ENCODE results near the gene SNAI1. TPM values are rescaled to one million over a fixed set of nuclear protein-coding genes. Genes with fewer than 3 reads are reported as not detected.
"Not testable (repeated sequence)": the region's sequence is repeated elsewhere in the genome, so short reads cannot be mapped to it uniquely, and the experiment has no call there.

SNAI1 gene
- total RNA-seq, 4 donors from 2014 or later, result 0.53 to 3.3 (median 1.4) TPM

DNA sequence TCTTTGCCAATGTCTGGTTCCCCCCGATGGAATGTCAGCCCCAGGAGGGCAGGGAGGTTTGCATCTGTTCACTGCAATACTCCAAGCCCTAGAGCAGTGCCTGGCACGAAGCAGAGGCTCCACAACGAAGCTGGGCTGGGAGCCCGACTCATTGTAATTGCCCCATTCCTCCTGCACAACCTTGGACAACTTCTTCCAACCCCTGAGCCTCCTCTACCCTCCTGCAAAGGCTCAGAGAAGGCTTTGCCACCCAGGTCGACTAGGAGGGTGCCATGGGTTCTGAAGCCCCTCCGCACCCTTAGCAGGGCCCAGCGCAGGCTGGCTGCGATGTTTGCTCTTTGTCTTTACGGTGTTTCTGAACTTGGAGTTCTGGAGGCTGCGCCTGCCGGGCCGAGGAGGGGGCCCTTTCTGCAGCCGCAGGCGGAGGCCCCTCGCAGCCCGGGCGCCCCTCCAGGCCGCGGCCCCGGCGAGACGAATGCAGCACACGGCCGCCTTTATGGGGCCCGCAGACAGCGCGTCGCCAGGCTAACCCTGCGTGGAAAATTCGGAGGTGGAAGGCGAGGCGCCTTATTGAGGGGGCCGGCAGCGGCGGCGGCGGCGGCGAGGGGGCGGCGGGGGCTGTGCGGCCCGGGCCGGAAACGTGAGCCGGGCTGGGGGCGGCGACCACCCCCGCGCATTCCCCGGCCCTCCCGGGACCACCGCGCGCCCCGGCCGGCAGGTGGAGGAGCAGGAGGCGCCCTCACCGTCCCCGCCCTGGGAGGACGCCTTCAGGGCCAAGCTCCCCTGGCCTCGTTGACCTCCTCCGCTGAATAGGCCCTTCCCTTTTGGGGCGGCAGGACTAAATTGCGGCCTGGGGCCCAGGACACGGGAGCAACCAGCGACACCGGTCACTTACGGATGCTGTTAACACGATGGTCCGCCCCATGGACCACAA lies 27.0 kb downstream of the SNAI1 start:
- H3K36me3 ChIP-seq, result no peaks in the 10 kb centered on the region
- no peaks in the 10 kb centered on the region for H3K27me3 ChIP-seq
- H3K27ac ChIP-seq, result no peak overlapping the region
- H3K9me3 ChIP-seq, result no peaks in the 10 kb centered on the region
- DNase-seq, result no peak
- TF ChIP-seq, protein P1, sequence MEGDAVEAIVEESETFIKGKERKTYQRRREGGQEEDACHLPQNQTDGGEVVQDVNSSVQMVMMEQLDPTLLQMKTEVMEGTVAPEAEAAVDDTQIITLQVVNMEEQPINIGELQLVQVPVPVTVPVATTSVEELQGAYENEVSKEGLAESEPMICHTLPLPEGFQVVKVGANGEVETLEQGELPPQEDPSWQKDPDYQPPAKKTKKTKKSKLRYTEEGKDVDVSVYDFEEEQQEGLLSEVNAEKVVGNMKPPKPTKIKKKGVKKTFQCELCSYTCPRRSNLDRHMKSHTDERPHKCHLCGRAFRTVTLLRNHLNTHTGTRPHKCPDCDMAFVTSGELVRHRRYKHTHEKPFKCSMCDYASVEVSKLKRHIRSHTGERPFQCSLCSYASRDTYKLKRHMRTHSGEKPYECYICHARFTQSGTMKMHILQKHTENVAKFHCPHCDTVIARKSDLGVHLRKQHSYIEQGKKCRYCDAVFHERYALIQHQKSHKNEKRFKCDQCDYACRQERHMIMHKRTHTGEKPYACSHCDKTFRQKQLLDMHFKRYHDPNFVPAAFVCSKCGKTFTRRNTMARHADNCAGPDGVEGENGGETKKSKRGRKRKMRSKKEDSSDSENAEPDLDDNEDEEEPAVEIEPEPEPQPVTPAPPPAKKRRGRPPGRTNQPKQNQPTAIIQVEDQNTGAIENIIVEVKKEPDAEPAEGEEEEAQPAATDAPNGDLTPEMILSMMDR (IDR thresholded peaks at IDR 0.05), result no peak
- TF ChIP-seq POLR2A (IDR thresholded peaks at IDR 0.05), result no peak
- peaks cover 0 to 6% (median 2%) of the 10 kb centered on the region in 4 donors for H3K4me1 ChIP-seq
- H3K4me3 ChIP-seq, result no peak overlapping the region

DNA sequence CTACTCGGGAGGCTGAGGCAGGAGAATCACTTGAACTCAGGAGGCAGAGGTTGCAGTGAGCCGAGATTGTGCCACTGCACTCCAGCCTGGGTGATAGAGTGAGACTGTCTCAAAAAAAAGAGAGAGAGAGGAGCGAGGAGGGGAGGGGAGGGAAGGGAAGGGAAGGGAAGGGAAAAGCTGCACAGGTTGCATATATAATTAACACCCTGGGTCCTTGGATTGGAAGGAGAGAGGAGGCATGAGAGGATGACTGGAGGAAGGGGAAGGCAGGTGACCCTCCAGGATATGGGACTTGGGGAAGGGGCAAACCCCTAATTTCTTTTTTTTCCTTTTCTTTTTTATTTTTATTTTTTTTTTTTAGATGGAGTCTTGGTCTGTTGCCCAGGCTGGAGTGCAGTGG lies 28.8 kb downstream of the SNAI1 start:
- H3K27me3 ChIP-seq, H3K4me1 ChIP-seq, DNase-seq, H3K36me3 ChIP-seq, H3K4me3 ChIP-seq, H3K27ac ChIP-seq, H3K9me3 ChIP-seq: not testable (repeated sequence)

DNA sequence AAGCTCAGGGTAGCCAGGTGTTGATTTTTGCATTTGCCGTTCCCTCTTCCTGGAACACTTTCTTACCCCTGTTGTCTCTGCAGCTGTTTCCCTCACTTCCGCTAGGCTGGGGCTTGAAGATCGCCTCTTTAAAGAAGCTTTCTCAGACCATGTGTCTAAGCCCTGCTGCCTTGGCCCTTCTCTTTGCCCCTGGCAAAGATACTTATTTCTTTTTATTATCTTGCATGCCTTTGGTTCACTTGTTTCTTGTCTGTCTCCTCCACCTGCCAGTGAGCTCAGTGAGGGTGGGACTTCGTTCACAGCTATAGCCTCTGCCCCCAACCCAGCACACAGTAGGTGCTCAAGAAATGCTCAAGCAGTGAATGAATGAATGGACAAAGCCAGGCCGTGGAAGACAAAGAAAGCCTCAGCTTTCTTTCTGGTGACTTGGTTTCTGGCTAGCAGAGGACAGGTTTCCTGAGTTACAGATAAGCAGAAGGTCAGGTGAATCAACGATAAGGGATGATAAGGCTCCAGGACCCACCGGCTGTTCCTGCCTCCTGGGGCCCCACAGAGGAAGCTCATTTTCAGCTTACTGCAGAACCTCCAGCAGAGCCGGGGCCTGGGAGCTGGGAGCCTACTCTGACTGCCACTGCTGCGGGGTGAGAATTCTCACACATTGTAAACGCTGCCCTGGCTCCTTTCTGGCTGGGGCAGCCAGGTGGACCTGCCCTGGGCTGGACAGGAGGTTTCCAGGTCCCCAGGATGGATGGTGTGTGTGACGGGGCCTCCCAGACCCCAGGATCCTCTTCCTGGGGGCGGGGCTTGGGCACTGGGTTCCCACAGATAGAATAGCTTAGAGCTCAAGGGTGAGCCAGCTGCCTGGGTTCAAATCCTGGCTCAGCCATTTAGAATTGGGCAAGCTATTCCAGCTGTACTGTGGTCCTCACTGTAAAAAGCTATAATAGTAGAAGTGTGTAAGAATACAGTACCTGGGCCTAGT lies 29.8 kb downstream of the SNAI1 start:
- Histone ChIP-seq H3K4me1 (peaks cover 0 to 6% (median 2%) of the 10 kb centered on the region in 4 donors), H3K27me3 (no peaks in the 10 kb centered on the region), H3K9me3 (no peaks in the 10 kb centered on the region), H3K27ac (peak overlapping the region in 1 of 4 donors; percentile 52), H3K4me3 (no peak overlapping the region), H3K36me3 (no peaks in the 10 kb centered on the region)
- no peak for TF ChIP-seq POLR2A (IDR thresholded peaks at IDR 0.05)
- TF ChIP-seq, protein P1 (IDR thresholded peaks at IDR 0.05), result no peak
- DNase-seq, result peak in 2 of 3 donors; percentile 64 to 70

DNA sequence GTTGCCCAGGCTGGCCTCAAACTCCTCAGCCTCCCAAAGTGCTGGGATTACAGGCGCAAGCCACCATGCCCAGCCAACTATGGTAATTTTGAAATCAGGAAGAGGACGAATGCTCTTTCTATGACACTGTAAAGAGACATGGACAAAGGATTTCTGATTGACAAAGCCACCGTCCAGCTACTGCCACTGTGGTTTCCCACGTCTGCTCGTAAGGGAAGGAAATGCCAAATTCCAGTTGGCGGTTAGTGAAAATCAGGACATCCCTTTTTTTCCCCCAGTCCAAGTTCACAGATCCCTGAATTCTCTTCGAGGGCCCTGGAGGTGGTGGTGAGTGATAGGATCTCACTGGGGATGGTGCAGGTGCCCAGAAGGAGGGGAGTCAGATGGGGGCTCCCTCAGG lies 31.2 kb downstream of the SNAI1 start:
- H3K27me3 ChIP-seq, result no peaks in the 10 kb centered on the region
- no peaks in the 10 kb centered on the region for H3K36me3 ChIP-seq
- TF ChIP-seq, protein P1 (IDR thresholded peaks at IDR 0.05), result no peak
- no peak for TF ChIP-seq POLR2A (IDR thresholded peaks at IDR 0.05)
- H3K27ac ChIP-seq, result no peak overlapping the region
- H3K4me1 ChIP-seq, result peaks cover 0 to 6% (median 2%) of the 10 kb centered on the region in 4 donors
- H3K4me3 ChIP-seq, result no peak overlapping the region
- DNase-seq, result no peak
- no peaks in the 10 kb centered on the region for H3K9me3 ChIP-seq

DNA sequence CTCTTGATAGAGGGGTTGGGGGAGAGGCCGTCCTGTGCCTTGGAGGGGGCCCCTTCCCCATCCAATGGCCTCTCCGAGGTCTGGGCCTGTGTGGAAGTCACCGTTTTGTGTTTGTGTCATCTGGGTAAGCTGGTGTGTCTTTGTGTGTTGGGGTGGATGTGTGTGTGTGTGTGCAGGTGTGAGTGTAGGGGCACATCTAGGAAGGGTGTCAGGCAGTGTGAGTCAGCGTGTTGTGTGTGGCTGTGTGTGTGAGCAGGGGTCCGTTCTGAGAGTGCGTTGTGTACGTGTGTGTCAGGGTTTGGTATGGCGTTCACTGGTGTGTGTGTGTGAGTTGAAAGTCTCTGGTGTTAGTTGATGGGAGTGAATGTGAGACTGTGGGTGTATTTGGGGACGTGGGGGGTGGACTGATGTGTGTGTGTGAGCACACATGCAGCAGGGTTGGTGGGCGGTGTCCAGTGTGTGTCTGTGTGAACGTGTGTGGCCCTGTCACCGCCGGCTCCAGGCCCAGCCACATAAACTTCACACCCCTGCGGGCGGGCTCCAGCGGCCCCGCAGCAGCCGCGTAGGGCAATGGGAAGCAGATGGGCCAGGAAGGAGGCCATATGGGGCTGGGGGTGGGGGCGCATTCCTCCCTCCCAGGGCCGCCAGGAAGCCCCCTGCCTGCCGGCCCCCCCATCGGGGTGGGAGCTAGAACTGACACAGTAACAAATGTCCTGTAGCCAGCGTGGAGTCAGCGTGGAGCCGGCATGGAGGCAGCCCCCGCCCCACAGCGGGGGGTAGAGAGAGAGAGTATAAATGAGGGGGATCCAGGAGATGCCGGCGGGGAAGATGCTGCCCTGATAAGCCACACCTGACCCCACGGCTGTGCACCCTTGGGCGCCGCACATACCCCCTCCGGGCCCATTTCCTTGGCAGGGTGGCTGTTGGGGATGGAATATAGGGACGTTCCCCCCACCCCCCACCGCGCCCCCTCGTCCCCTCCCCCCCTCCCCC lies 32.1 kb downstream of the SNAI1 start:
- H3K4me3 ChIP-seq, result no peak overlapping the region
- peaks cover 0 to 6% (median 2%) of the 10 kb centered on the region in 4 donors for H3K4me1 ChIP-seq
- no peaks in the 10 kb centered on the region for H3K27me3 ChIP-seq
- H3K9me3 ChIP-seq, result no peaks in the 10 kb centered on the region
- no peak overlapping the region for H3K27ac ChIP-seq
- no peak for TF ChIP-seq POLR2A (IDR thresholded peaks at IDR 0.05)
- TF ChIP-seq, protein P1 (IDR thresholded peaks at IDR 0.05), result no peak
- no peak for DNase-seq
- H3K36me3 ChIP-seq, result no peaks in the 10 kb centered on the region

Measured in Peyer's patch (tissue), 4 donors.